ENCODE measurements around the gene SEMA7A.

SEMA7A gene

GRCh38 chr15:74381190-74381453 lies 52.6 kb downstream of the SEMA7A start:
- Histone ChIP-seq H3K36me3 (ENCODE audit: control insufficient read depth, insufficient read depth, low read length) (no peaks in the 10 kb centered on the region), H3K4me3 (ENCODE audit: low read length) (no peak overlapping the region)

GRCh38 chr15:74380361-74381189 lies 53.2 kb downstream of the SEMA7A start:
- no peaks in the 10 kb centered on the region for H3K4me1 ChIP-seq (ENCODE audit: control insufficient read depth, insufficient read depth, low read length)
- no peak overlapping the region for H3K4me3 ChIP-seq (ENCODE audit: low read length)
- no peaks in the 10 kb centered on the region for H3K27me3 ChIP-seq (ENCODE audit: control insufficient read depth, insufficient read depth, low read length)

More at GRCh38 chr15:74381190-74381453, 52.6 kb downstream of the SEMA7A start:
- Histone ChIP-seq H3K27me3 (ENCODE audit: control insufficient read depth, insufficient read depth, low read length) (no peaks in the 10 kb centered on the region), H3K27ac (ENCODE audit: low read depth, low read length) (no peak overlapping the region), H3K9ac (ENCODE audit: low read length) (no peak overlapping the region), H3K4me1 (ENCODE audit: control insufficient read depth, insufficient read depth, low read length) (no peaks in the 10 kb centered on the region)

GRCh38 chr15:74378848-74379247 lies 54.9 kb downstream of the SEMA7A start:
- H3K27ac ChIP-seq (ENCODE audit: low read depth, low read length): no peak overlapping the region
- peaks cover 3% of the 10 kb centered on the region for H3K4me1 ChIP-seq (ENCODE audit: control insufficient read depth, insufficient read depth, low read length)
- H3K4me3 ChIP-seq (ENCODE audit: low read length): no peak overlapping the region
- no peaks in the 10 kb centered on the region for H3K27me3 ChIP-seq (ENCODE audit: control insufficient read depth, insufficient read depth, low read length)
- no peak overlapping the region for H3K9ac ChIP-seq (ENCODE audit: low read length)
- H3K36me3 ChIP-seq (ENCODE audit: control insufficient read depth, insufficient read depth, low read length): no peaks in the 10 kb centered on the region

More at GRCh38 chr15:74380361-74381189, 53.2 kb downstream of the SEMA7A start:
- Histone ChIP-seq H3K36me3 (ENCODE audit: control insufficient read depth, insufficient read depth, low read length) (no peaks in the 10 kb centered on the region), H3K9ac (ENCODE audit: low read length) (no peak overlapping the region), H3K27ac (ENCODE audit: low read depth, low read length) (no peak overlapping the region)

- Histone ChIP-seq H3K27me3 (ENCODE audit: control insufficient read depth, insufficient read depth, low read length) (no peaks in the 10 kb centered on the region), H3K36me3 (ENCODE audit: control insufficient read depth, insufficient read depth, low read length) (no peaks in the 10 kb centered on the region), H3K27ac (ENCODE audit: low read depth, low read length) (no peak overlapping the region)
These were observed 55.7 kb downstream of the SEMA7A start for GRCh38 chr15:74377831-74378766.

DNA sequence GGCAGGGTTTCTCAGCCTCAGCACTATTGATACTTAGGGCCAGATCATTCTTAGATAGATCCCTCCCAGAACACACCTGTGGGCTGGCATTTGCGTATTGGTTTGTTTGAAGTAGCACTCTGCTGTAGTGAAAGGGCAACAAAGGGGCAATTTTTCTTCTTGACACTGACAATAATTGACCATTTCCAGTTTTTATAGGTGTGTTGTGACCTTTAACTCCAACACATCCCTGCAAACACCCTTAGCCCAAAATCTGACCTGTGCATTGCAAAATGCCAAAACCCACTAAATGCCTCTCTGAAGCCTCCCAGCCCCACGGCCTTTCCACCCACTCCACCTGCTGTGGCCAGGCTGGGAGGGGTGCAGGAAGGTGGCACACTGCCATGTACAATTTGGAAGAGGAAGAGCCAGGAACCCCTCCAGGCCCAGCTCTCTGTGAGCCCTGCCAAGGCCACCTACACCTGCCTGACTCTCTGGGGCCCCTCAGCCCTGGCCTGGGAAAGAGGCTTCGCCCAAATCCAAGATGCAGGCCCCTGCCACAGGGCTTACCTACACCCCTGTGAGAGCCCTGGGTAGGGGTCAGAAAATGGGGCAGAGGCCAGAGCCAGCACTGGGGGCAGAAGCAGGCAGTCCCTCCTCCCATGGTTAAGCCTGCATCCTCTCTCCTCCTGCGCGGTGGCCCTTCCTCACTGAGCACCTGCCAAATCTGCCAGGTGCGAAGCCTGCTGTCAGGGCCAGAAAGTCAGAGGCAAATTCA lies 56.8 kb downstream of the SEMA7A start:
- Histone ChIP-seq H3K27me3 (ENCODE audit: control insufficient read depth, insufficient read depth, low read length) (no peaks in the 10 kb centered on the region), H3K27ac (ENCODE audit: low read depth, low read length) (no peak overlapping the region), H3K9ac (ENCODE audit: low read length) (no peak overlapping the region), H3K36me3 (ENCODE audit: control insufficient read depth, insufficient read depth, low read length) (no peaks in the 10 kb centered on the region), H3K4me1 (ENCODE audit: control insufficient read depth, insufficient read depth, low read length) (peaks cover 3% of the 10 kb centered on the region), H3K4me3 (ENCODE audit: low read length) (no peak overlapping the region)

More at GRCh38 chr15:74377831-74378766, 55.7 kb downstream of the SEMA7A start:
- H3K9ac ChIP-seq (ENCODE audit: low read length): no peak overlapping the region
- H3K4me1 ChIP-seq (ENCODE audit: control insufficient read depth, insufficient read depth, low read length): peaks cover 3% of the 10 kb centered on the region
- H3K4me3 ChIP-seq (ENCODE audit: low read length): no peak overlapping the region

- Histone ChIP-seq H3K27me3 (ENCODE audit: control insufficient read depth, insufficient read depth, low read length) (no peaks in the 10 kb centered on the region), H3K9ac (ENCODE audit: low read length) (no peak overlapping the region), H3K27ac (ENCODE audit: low read depth, low read length) (no peak overlapping the region), H3K36me3 (ENCODE audit: control insufficient read depth, insufficient read depth, low read length) (no peaks in the 10 kb centered on the region), H3K4me1 (ENCODE audit: control insufficient read depth, insufficient read depth, low read length) (peaks cover 3% of the 10 kb centered on the region), H3K4me3 (ENCODE audit: low read length) (no peak overlapping the region)
These were observed 57.5 kb downstream of the SEMA7A start for GRCh38 chr15:74376226-74376625.

DNA sequence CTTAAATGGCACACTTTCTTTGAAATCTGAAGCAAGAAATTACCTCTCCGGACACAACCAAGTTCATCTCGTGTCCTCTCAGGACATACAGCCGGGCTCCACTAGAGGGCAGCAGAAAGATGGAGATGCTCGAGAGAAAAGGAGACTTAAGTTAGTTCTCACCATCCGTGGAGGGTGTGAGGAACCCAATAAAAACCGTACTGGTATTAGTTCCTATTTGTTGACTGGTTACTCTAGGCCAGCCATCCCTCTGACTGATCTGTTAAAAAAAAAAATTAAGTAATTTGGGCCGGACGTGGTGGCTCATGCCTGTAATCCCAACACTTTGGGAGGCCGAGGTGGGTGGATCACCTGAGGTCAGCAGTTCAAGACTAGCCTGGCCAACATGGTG lies 58.5 kb downstream of the SEMA7A start:
- Histone ChIP-seq H3K27ac (ENCODE audit: low read depth, low read length) (no peak overlapping the region), H3K36me3 (ENCODE audit: control insufficient read depth, insufficient read depth, low read length) (no peaks in the 10 kb centered on the region), H3K4me3 (ENCODE audit: low read length) (no peak overlapping the region), H3K9ac (ENCODE audit: low read length) (no peak overlapping the region), H3K4me1 (ENCODE audit: control insufficient read depth, insufficient read depth, low read length) (peaks cover 3% of the 10 kb centered on the region), H3K27me3 (ENCODE audit: control insufficient read depth, insufficient read depth, low read length) (no peaks in the 10 kb centered on the region)

- Histone ChIP-seq H3K27ac (ENCODE audit: low read depth, low read length) (no peak overlapping the region), H3K4me3 (ENCODE audit: low read length) (peak overlapping the region; percentile 61), H3K36me3 (ENCODE audit: control insufficient read depth, insufficient read depth, low read length) (no peaks in the 10 kb centered on the region), H3K9ac (ENCODE audit: low read length) (no peak overlapping the region), H3K27me3 (ENCODE audit: control insufficient read depth, insufficient read depth, low read length) (no peaks in the 10 kb centered on the region), H3K4me1 (ENCODE audit: control insufficient read depth, insufficient read depth, low read length) (peaks cover 3% of the 10 kb centered on the region)
These were observed 59.0 kb downstream of the SEMA7A start for GRCh38 chr15:74374648-74375302.

DNA sequence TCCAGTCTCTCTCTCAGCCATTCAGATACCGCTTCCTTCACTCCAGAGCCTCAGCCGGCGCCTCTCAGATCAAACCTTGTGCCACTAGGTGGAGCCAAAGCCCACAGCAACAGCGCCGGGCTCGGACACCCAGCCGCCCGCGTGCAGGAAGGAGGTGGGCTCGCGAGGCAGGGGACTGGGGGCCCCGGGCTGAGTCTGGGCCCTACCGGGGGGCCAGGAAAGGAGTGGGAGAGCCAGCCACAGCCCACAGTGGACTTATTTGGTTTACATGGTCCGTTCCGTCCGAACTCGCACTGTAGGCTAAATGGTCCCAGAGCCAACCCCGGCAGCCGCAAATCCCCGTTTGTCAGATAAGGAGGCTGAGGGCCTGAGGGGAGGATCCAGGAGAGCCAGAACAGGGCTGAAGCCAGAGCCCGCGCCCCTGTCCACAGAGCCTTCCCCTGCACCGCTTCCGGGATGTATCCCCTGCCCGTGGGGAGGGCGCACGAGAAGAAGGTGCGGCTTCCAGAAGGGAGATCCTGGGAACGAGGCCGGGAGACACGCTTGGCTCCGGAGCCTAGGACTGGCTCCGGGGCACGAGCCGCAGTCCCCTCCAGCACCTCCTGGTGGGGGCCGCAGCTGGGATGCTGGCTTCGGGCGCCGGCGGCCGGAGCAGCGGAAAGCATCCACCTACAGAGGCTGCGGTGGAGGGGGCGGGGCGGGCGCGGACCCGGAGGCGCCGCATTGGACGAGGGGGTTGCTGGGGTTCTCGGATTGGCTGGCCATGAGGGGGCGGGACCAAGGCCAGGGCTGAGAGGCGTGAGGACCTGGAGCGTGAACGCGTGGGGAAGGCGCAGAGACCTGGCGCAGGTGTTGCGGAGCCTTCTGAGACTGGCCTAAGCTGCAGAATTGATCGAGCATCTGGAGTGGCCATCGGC lies 59.8 kb downstream of the SEMA7A start:
- H3K27ac ChIP-seq (ENCODE audit: low read depth, low read length): no peak overlapping the region
- H3K9ac ChIP-seq (ENCODE audit: low read length): no peak overlapping the region
- H3K4me1 ChIP-seq (ENCODE audit: control insufficient read depth, insufficient read depth, low read length): peaks cover 3% of the 10 kb centered on the region
- no peaks in the 10 kb centered on the region for H3K36me3 ChIP-seq (ENCODE audit: control insufficient read depth, insufficient read depth, low read length)
- H3K4me3 ChIP-seq (ENCODE audit: low read length): peak overlapping the region; percentile 81
- no peaks in the 10 kb centered on the region for H3K27me3 ChIP-seq (ENCODE audit: control insufficient read depth, insufficient read depth, low read length)

DNA sequence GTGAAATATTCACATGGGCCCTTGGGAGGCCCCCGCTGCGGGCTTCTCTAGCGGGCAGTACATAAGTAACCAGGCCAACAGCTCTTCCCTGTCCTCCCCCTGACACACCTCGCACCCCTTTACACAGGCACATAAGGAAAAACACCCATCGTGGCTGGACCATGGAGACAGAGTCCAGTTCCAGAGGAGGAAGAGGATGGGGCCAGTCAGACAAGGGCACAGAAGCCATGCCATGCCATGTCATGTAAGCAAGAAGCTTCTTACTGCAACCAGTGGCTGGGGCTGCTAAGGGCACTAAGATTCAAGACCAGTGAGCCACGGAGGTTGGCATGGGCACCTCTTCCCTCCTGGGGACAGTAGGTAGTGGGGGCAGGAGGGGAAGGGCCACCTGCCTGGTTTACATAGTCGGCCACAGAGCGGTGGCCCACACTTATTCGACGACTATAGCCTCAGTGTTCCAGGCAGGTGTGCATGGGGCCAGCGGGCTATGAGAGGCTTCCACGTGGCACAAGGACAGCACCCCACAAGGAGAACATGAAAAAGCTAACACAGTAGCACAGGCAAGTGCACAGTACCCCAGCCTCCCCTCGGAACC lies 60.6 kb downstream of the SEMA7A start:
- Histone ChIP-seq H3K27ac (ENCODE audit: low read depth, low read length) (no peak overlapping the region), H3K4me1 (ENCODE audit: control insufficient read depth, insufficient read depth, low read length) (peaks cover 3% of the 10 kb centered on the region), H3K4me3 (ENCODE audit: low read length) (no peak overlapping the region), H3K36me3 (ENCODE audit: control insufficient read depth, insufficient read depth, low read length) (no peaks in the 10 kb centered on the region), H3K27me3 (ENCODE audit: control insufficient read depth, insufficient read depth, low read length) (no peaks in the 10 kb centered on the region), H3K9ac (ENCODE audit: low read length) (no peak overlapping the region)

DNA sequence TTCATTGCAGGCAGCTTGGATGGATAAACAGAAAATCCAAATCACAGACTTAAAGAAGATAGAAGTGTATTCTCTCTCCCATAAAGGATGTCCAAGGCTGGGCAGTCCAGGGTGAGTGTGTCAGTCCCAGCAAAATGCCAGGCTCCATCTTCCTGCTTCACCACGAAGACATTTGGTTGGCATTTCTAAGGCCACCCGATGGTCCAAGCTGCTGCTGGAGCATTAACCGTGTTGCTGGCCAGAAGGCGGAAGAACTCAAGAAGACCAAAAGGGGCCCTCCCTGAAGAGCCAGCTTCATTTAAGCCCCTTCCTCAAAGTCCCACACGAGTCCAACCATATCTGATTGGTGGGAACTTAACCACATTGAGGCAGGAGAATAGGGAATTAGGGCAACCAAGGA lies 63.3 kb downstream of the SEMA7A start:
- H3K27me3 ChIP-seq (ENCODE audit: control insufficient read depth, insufficient read depth, low read length): peaks cover 3% of the 10 kb centered on the region
- no peak overlapping the region for H3K4me3 ChIP-seq (ENCODE audit: low read length)
- H3K4me1 ChIP-seq (ENCODE audit: control insufficient read depth, insufficient read depth, low read length): peaks cover 3% of the 10 kb centered on the region
- H3K27ac ChIP-seq (ENCODE audit: low read depth, low read length): no peak overlapping the region
- H3K36me3 ChIP-seq (ENCODE audit: control insufficient read depth, insufficient read depth, low read length): no peaks in the 10 kb centered on the region
- no peak overlapping the region for H3K9ac ChIP-seq (ENCODE audit: low read length)
